Upper lobe of left lung (tissue), 6 donors: Measurements from ENCODE around the gene KCNK15. TPM values are rescaled to one million over a fixed set of nuclear protein-coding genes. Genes with fewer than 3 reads are reported as not detected.
"Not testable (repeated sequence)": the region's sequence is repeated elsewhere in the genome, so short reads cannot be mapped to it uniquely, and the experiment has no call there.

Experiments used
- ATAC-seq, 2 donors: fragments of 200-7000 bp; cut with Tn5 transposase; one replicate each; pipeline ENCODE4 v1.9.1; 2022; ENCODE audit warnings: mild to moderate bottlenecking in 2 of 2, moderate library complexity in 2 of 2; ENCODE audit not compliant: low FRiP score in 2 of 2
- DNase-seq, 2 donors: peaks; one replicate each; pipeline ENCODE4 v3.0.0-alpha.2; 2019 to 2020
- H3K27ac ChIP-seq, 4 donors: fragments of 200-600 bp; sonication (generic); one replicate each; pipeline ENCODE4 v1.5.1; 2016 to 2019
- H3K27me3 ChIP-seq, 4 donors: fragments of 200-600 bp; sonication (generic); one replicate each; pipeline ENCODE4 v1.5.1; 2017 to 2019
- H3K36me3 ChIP-seq, 4 donors: fragments of 200-600 bp; sonication (generic); one replicate each; pipeline ENCODE4 v1.5.1; 2016 to 2019
- H3K4me1 ChIP-seq, 4 donors: fragments of 200-600 bp; sonication (generic); one replicate each; pipeline ENCODE4 v1.5.1; 2018 to 2019
- H3K4me3 ChIP-seq, 4 donors: fragments of 200-600 bp; sonication (generic); one replicate each; pipeline ENCODE4 v1.5.1; 2017 to 2019; ENCODE audit warnings: mild to moderate bottlenecking in 2 of 4, moderate library complexity in 1 of 4
- H3K9me3 ChIP-seq, 4 donors: fragments of 200-600 bp; sonication (generic); one replicate each; pipeline ENCODE4 v1.5.1; 2018 to 2019
- EP300 ChIP-seq, 4 donors: sonication (generic); formaldehyde crosslinking; IDR thresholded peaks; one replicate each; pipeline ENCODE4 v1.5.1; 2017; ENCODE audit warnings: antibody characterized with exemption in 4 of 4, control low read depth in 2 of 4
- POLR2A ChIP-seq, 4 donors: fragments of 450-650 bp; IDR thresholded peaks; one replicate each; pipeline ENCODE4 v1.5.1; 2016 to 2017; ENCODE audit warnings: antibody characterized with exemption in 4 of 4, mild to moderate bottlenecking in 2 of 4
- POLR2AphosphoS5 ChIP-seq, 2 donors: sonication (generic); formaldehyde crosslinking; IDR thresholded peaks; one replicate each; pipeline ENCODE4 v1.5.1; 2017; ENCODE audit warnings: antibody characterized with exemption in 2 of 2
- WGBS, 2 donors: methylation state at CpG; one replicate each; pipeline ENCODE4 v1.1.5; 2017 to 2018; 5-methylcytosine and 5-hydroxymethylcytosine counted together
- total RNA-seq, 6 donors: library from RNA; depleted of rRNA in 4 of 6; stranded (reverse); fragments of >200 nt in 4 of 6; gene quantifications; one replicate each; pipeline versions ENCODE4 v1.1.0 to v1.2.1, GENCODE V29; 2016 to 2021
- TF ChIP-seq, protein P1 (sequence below), 6 experiments: fragments of 450-650 bp in 4 of 6; fragments of 200-600 bp in 2 of 6; sonication (generic) in 2 of 6; IDR thresholded peaks; one replicate each; pipeline ENCODE4 v1.5.1; 2016 to 2019; ENCODE audit warnings: antibody characterized with exemption in 6 of 6
- donor health status: DM: no; HTN: no; CAD: no; lungs with moderate emphysema.
- donor health status: DM: no; HTN: yes; CAD: no; lungs with severe emphysema.

Gene KCNK15
- total RNA-seq, 6 donors from 2014 or later = 1.0 to 2.7 (median 1.7) TPM

DNA sequence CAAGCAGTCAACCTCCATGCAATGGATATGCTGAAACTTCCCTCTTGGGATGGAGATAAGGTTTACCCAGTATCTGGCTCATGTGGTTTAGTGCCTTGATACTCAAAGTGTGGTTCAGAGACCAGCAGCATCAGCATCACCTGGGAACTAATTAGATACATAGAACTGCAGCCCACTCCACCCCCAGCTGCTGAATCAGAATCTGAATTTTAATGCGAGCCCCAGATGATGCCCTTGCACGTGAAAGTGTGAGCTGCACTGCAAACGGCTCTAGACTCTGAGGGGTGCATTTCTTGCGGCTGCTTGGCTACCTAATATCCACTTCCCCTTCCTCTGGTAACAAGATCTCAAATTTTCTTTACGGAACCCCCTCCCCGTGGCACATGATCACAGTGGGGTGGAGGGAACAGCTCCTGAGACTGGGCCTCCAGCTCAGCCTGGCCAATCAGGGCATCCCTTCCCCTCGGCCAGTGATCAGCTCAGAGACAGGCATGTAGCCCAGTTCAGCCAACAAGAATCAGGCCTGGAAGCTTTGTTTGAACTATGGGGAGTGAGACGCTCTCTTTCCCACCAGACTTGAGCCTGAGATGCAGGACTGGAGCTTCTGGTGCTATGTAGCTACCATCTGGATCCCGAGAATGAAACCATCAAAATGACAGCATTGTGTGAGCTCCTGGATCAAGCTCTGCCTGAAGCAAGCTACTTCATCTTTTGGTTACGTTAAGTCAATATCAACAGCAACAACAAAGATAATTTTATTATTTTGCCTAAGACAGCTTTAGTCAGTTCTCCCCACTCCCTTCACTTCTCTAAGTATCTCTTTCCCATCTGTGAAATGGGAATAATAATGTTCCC, 12.8 kb downstream of the KCNK15 start:
- peaks cover 3 to 6% (median 4%) of the 10 kb centered on the region in 4 donors for H3K4me1 ChIP-seq
- no peaks in the 10 kb centered on the region for H3K9me3 ChIP-seq
- 65 to 75% methylated on average over 7 to 10 of the region's 10 CpGs for WGBS, 2 donors
- H3K27me3 ChIP-seq = no peaks in the 10 kb centered on the region
- no peaks in the 10 kb centered on the region for H3K36me3 ChIP-seq
- no peak overlapping the region for H3K4me3 ChIP-seq
- TF ChIP-seq POLR2A (IDR thresholded peaks at IDR 0.05) (no peak), POLR2AphosphoS5 (IDR thresholded peaks at IDR 0.05) (no peak), EP300 (IDR thresholded peaks at IDR 0.05) (no peak)
- TF ChIP-seq, protein P1, sequence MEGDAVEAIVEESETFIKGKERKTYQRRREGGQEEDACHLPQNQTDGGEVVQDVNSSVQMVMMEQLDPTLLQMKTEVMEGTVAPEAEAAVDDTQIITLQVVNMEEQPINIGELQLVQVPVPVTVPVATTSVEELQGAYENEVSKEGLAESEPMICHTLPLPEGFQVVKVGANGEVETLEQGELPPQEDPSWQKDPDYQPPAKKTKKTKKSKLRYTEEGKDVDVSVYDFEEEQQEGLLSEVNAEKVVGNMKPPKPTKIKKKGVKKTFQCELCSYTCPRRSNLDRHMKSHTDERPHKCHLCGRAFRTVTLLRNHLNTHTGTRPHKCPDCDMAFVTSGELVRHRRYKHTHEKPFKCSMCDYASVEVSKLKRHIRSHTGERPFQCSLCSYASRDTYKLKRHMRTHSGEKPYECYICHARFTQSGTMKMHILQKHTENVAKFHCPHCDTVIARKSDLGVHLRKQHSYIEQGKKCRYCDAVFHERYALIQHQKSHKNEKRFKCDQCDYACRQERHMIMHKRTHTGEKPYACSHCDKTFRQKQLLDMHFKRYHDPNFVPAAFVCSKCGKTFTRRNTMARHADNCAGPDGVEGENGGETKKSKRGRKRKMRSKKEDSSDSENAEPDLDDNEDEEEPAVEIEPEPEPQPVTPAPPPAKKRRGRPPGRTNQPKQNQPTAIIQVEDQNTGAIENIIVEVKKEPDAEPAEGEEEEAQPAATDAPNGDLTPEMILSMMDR (IDR thresholded peaks at IDR 0.05) = no peak
- H3K27ac ChIP-seq = no peak overlapping the region
- ATAC-seq = no peak
- no peak for DNase-seq

DNA sequence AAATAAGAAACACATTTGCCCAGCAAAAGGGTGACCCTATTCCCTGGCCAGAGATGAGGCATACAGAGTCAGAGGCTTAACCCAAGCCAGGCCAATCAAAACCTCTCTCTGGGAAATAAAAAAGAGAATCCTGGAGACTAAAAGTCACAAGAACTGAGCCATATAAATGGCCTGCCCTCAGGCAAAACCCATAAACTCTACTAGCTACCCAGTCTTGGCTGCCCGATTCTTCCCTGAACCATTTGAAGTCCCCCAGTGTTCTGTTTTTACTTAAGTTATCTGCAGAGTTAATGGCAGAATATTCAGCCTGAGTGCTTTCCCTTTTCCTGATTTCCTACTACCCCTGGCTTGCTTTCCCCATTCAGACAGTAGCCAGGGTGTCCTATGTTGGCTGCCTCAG, 13.9 kb downstream of the KCNK15 start:
- ATAC-seq (no peak), DNase-seq (no peak)
- Histone ChIP-seq H3K27ac (no peak overlapping the region), H3K4me3 (no peak overlapping the region), H3K27me3 (no peaks in the 10 kb centered on the region), H3K36me3 (no peaks in the 10 kb centered on the region), H3K4me1 (peaks cover 3 to 6% (median 4%) of the 10 kb centered on the region in 4 donors), H3K9me3 (no peaks in the 10 kb centered on the region)
- no peak for TF ChIP-seq POLR2A (IDR thresholded peaks at IDR 0.05)
- TF ChIP-seq, protein P1 (IDR thresholded peaks at IDR 0.05) = no peak
- no peak for TF ChIP-seq POLR2AphosphoS5 (IDR thresholded peaks at IDR 0.05)
- TF ChIP-seq EP300 (IDR thresholded peaks at IDR 0.05) = no peak
- WGBS, 2 donors = 100% methylated on average over 1 of the region's 1 CpG

GRCh38 chr20:44761423-44761822, 15.8 kb downstream of the KCNK15 start:
- no peak for TF ChIP-seq POLR2AphosphoS5 (IDR thresholded peaks at IDR 0.05)
- TF ChIP-seq, protein P1 (IDR thresholded peaks at IDR 0.05) = no peak
- no peak for TF ChIP-seq EP300 (IDR thresholded peaks at IDR 0.05)
- TF ChIP-seq POLR2A (IDR thresholded peaks at IDR 0.05) = no peak
- H3K4me3 ChIP-seq = no peak overlapping the region
- H3K4me1 ChIP-seq = peaks cover 3 to 6% (median 4%) of the 10 kb centered on the region in 4 donors
- H3K27ac ChIP-seq = peak overlapping the region in 1 of 4 donors; percentile 69
- DNase-seq (no peak), ATAC-seq (no peak)
- H3K9me3 ChIP-seq = no peaks in the 10 kb centered on the region
- WGBS, 2 donors = 52 to 53% methylated on average over 2 to 3 of the region's 3 CpGs
- H3K36me3 ChIP-seq = no peaks in the 10 kb centered on the region
- no peaks in the 10 kb centered on the region for H3K27me3 ChIP-seq

DNA sequence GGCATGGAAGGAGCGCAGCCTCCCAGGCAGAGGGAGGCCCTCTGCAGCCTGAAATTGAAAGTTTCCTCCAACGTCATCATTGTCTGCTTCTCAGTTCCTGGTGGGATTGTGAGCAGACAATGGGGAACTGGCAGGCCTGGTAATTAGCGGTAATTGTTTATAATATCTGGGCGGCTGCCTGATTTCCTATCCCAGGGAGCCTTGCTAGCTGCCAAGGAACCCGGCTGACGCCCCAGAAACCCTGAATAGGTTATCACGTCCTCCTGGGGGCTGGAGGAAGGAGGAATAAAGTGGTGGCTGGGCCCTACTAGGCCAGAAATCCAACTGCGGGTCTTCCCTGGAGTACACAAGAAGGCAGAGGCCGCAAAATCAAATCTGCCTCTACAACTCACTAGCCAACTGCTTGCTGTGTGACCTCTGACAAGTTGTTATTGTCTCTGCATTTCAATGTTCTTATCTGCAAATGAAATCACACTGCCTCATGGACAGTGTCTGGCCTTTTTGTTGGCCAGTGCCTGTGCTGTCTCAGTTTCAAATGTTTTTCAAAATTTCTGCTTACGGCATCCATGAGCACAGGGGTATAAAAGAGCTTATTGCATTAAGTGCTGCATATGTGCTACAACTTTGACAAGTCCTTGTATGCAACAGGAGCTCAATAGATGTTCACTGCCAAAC, 16.9 kb downstream of the KCNK15 start:
- H3K27ac ChIP-seq = peak overlapping the region in 3 of 4 donors; percentile 52 to 80 (median 54)
- peaks cover 3 to 6% (median 4%) of the 10 kb centered on the region in 4 donors for H3K4me1 ChIP-seq
- no peaks in the 10 kb centered on the region for H3K27me3 ChIP-seq
- H3K4me3 ChIP-seq = no peak overlapping the region
- H3K36me3 ChIP-seq = no peaks in the 10 kb centered on the region
- TF ChIP-seq POLR2AphosphoS5 (IDR thresholded peaks at IDR 0.05) (peak in 1 of 2 donors; percentile 19), POLR2A (IDR thresholded peaks at IDR 0.05) (no peak), EP300 (IDR thresholded peaks at IDR 0.05) (peak in 1 of 4 donors; percentile 11)
- TF ChIP-seq, protein P1 (IDR thresholded peaks at IDR 0.05) = no peak
- WGBS, 2 donors = 50 to 76% methylated on average over 5 to 10 of the region's 10 CpGs
- no peaks in the 10 kb centered on the region for H3K9me3 ChIP-seq
- no peak for DNase-seq
- ATAC-seq = peak in 1 of 2 donors; percentile 7

- WGBS, 2 donors = 88 to 94% methylated on average over 3 of the region's 3 CpGs
- H3K4me3 ChIP-seq, ATAC-seq: not testable (repeated sequence)
Observed at GRCh38 chr20:44763798-44764197, 18.1 kb downstream of the KCNK15 start.

More at GRCh38 chr20:44763798-44764197, 18.1 kb downstream of the KCNK15 start:
- not testable (repeated sequence) for DNase-seq, H3K4me1 ChIP-seq, H3K27ac ChIP-seq, H3K9me3 ChIP-seq, H3K27me3 ChIP-seq, H3K36me3 ChIP-seq
